Endodermal cell (in vitro differentiated cells): ENCODE results near the gene MTMR3. TPM values are rescaled to one million over a fixed set of nuclear protein-coding genes. Genes with fewer than 3 reads are reported as not detected.

ENCODE experiments used
- DNase-seq: peaks from one replicate; pipeline ENCODE4 v3.0.0-alpha.2; 2017
- H3K27ac ChIP-seq: 2 replicates; pipeline ENCODE4 v1.5.1; 2013; ENCODE audit warnings: mild to moderate bottlenecking, low read depth, low read length, moderate library complexity
- H3K27me3 ChIP-seq: 2 replicates; pipeline ENCODE4 v1.6.1; 2013; ENCODE audit warnings: mild to moderate bottlenecking, low read length, moderate library complexity; ENCODE audit not compliant: insufficient read depth, control insufficient read depth, poor library complexity, severe bottlenecking
- H3K36me3 ChIP-seq: 2 replicates; pipeline ENCODE4 v1.7.0; 2013; ENCODE audit warnings: mild to moderate bottlenecking, low read length, moderate library complexity; ENCODE audit not compliant: control insufficient read depth, insufficient read depth
- H3K4me1 ChIP-seq: one replicate; pipeline ENCODE4 v1.7.0; 2013; ENCODE audit warnings: low read length; ENCODE audit not compliant: control insufficient read depth, insufficient read depth
- H3K4me3 ChIP-seq: 2 replicates; pipeline ENCODE4 v1.5.1; 2013; ENCODE audit warnings: mild to moderate bottlenecking, low read length, moderate library complexity
- H3K9ac ChIP-seq: 2 replicates; pipeline ENCODE4 v1.6.1; 2013; ENCODE audit warnings: mild to moderate bottlenecking, low read length, moderate library complexity; ENCODE audit not compliant: poor library complexity, severe bottlenecking; ENCODE audit errors: extremely low read depth
- H3K9me3 ChIP-seq: 2 replicates; pipeline ENCODE4 v1.6.1; 2013; ENCODE audit warnings: mild to moderate bottlenecking, low read length, moderate library complexity; ENCODE audit not compliant: control insufficient read depth
- H3K27ac Mint-ChIP-seq: 2 replicates; pipeline ENCODE4 v1.8.0; 2020; ENCODE audit warnings: mixed read lengths
- H3K27me3 Mint-ChIP-seq: 2 replicates; pipeline ENCODE4 v1.8.0; 2021; ENCODE audit warnings: mild to moderate bottlenecking, mixed read lengths; ENCODE audit not compliant: insufficient read depth
- H3K36me3 Mint-ChIP-seq: 2 replicates; pipeline ENCODE4 v1.8.0; 2020; ENCODE audit warnings: low read depth, mixed read lengths
- H3K4me1 Mint-ChIP-seq: 2 replicates; pipeline ENCODE4 v1.8.0; 2020; ENCODE audit warnings: mixed read lengths
- H3K4me3 Mint-ChIP-seq: 2 replicates; pipeline ENCODE4 v1.8.0; 2020; ENCODE audit warnings: mild to moderate bottlenecking, moderate library complexity, mixed read lengths
- H3K9me3 Mint-ChIP-seq: 2 replicates; pipeline ENCODE4 v1.8.0; 2020; ENCODE audit warnings: mild to moderate bottlenecking, mixed read lengths
- WGBS, 2 experiments: methylation state at CpG; one replicate each; pipeline versions ENCODE4 v1.1.5 to v1.1.7; 2013; ENCODE audit warnings: missing lambda C conversion rate in 2 of 2, mixed read lengths in 1 of 2; ENCODE audit not compliant: insufficient coverage in 1 of 2, insufficient read length in 1 of 2; 5-methylcytosine and 5-hydroxymethylcytosine counted together
- total RNA-seq, 2 donors: library from RNA; stranded (reverse); fragmentation: NEBNext Ultra II Directional in 1 of 2; extraction: Animal tissue kit (Norgen Biotek cat#: 25700) in 1 of 2; gene quantifications; 2 replicates in 1 of 2; 3 replicates in 1 of 2; pipeline ENCODE4 v1.2.1, GENCODE V29; 2021
- TF ChIP-seq, protein P1 (sequence below): fragments of 200-600 bp; sonication (generic); conservative IDR thresholded peaks from 2 replicates; pipeline ENCODE4 v1.5.0; 2021; ENCODE audit warnings: antibody characterized with exemption, mild to moderate bottlenecking

MTMR3 gene
- total RNA-seq, 2 donors from 2014 or later, result 30.9 to 41.3 TPM

DNA sequence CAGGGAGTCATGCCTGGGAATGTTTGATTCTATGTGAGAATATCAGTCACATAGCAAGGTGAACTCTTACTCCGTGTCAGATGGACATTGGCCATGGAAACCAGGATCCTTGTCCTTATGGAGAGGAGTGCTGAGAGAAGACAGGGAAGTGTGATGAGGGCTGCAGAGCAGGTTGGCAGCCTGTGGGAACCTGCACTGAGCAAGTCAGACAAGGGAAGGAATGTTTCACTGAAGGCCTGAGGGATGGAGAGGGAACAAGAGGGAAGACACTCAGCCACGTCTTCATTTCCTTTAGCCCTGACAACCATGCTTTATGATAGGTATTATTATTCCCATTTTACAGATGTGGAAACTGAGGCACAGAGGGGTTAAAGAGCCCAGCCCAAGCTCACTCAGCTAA lies 158.9 kb downstream of the MTMR3 start:
- Histone ChIP-seq H3K27me3 (no peaks in the 10 kb centered on the region), H3K9me3 (no peaks in the 10 kb centered on the region), H3K36me3 (no peaks in the 10 kb centered on the region), H3K4me1 (no peaks in the 10 kb centered on the region), H3K9ac (no peak overlapping the region), H3K4me3 (no peak overlapping the region), H3K27ac (no peak overlapping the region)
- Mint-ChIP-seq H3K27me3 (no peaks in the 10 kb centered on the region), H3K27ac (no peak overlapping the region), H3K4me3 (no peak overlapping the region), H3K4me1 (peaks cover 3% of the 10 kb centered on the region), H3K36me3 (peaks cover 2% of the 10 kb centered on the region), H3K9me3 (no peaks in the 10 kb centered on the region)
- TF ChIP-seq, protein P1, sequence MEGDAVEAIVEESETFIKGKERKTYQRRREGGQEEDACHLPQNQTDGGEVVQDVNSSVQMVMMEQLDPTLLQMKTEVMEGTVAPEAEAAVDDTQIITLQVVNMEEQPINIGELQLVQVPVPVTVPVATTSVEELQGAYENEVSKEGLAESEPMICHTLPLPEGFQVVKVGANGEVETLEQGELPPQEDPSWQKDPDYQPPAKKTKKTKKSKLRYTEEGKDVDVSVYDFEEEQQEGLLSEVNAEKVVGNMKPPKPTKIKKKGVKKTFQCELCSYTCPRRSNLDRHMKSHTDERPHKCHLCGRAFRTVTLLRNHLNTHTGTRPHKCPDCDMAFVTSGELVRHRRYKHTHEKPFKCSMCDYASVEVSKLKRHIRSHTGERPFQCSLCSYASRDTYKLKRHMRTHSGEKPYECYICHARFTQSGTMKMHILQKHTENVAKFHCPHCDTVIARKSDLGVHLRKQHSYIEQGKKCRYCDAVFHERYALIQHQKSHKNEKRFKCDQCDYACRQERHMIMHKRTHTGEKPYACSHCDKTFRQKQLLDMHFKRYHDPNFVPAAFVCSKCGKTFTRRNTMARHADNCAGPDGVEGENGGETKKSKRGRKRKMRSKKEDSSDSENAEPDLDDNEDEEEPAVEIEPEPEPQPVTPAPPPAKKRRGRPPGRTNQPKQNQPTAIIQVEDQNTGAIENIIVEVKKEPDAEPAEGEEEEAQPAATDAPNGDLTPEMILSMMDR, result no peak
- no peak for DNase-seq
- whole genome bisulfite sequencing, 2 experiments, result 80 to 99% methylated on average over 1 to 2 of the region's 2 CpGs

DNA sequence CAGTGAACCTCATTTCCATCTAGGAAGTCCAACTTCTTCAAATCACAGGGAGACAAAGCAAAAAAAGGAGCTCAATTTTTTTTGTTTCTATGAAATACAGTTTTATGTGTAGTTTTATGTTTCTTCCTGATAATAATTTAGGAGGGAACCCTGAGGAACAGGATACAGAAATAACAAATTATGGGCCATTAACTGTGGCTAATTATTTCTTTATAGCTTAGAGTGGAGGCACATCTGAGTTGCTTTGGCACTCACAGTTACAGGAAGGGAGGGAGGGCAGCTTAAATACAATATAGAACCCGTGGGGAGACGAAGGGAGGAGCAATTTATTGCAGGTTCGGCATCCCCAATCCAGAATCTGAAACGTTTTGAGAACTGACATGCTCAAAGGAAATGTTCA lies 160.2 kb downstream of the MTMR3 start:
- TF ChIP-seq, protein P1, result no peak
- H3K27me3 Mint-ChIP-seq, result no peaks in the 10 kb centered on the region
- no peaks in the 10 kb centered on the region for H3K9me3 Mint-ChIP-seq
- no peak overlapping the region for H3K27ac ChIP-seq
- H3K9ac ChIP-seq, result no peak overlapping the region
- H3K4me3 Mint-ChIP-seq, result no peak overlapping the region
- WGBS, 2 experiments, result 78 to 89% methylated on average over 4 of the region's 4 CpGs
- H3K9me3 ChIP-seq, result no peaks in the 10 kb centered on the region
- H3K36me3 Mint-ChIP-seq, result peaks cover 2% of the 10 kb centered on the region
- no peaks in the 10 kb centered on the region for H3K36me3 ChIP-seq
- no peak overlapping the region for H3K27ac Mint-ChIP-seq
- H3K4me1 Mint-ChIP-seq, result no peaks in the 10 kb centered on the region
- H3K4me3 ChIP-seq, result no peak overlapping the region
- no peak for DNase-seq
- no peaks in the 10 kb centered on the region for H3K27me3 ChIP-seq
- no peaks in the 10 kb centered on the region for H3K4me1 ChIP-seq

DNA sequence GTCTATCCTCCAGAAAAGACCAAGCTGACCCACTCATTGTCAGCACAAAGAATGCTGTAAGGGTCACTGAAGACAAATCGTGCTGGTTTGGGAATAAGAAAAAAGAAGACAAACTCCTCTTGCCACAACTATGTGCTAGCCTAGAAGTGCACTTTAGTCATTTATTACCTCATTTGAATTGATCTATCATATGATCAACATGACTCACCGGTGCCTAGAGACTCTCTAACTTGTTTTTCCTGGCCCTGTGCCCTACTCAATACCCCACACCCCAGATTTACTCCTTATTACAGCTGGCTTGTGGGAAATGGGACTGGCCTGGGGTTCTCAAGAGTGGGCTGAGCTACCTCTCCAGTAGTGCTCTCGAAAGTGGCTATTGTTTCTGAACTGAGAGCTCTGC lies 161.4 kb downstream of the MTMR3 start:
- H3K27ac ChIP-seq, result no peak overlapping the region
- DNase-seq, result peak; percentile 16
- H3K27me3 ChIP-seq, result no peaks in the 10 kb centered on the region
- no peaks in the 10 kb centered on the region for H3K9me3 Mint-ChIP-seq
- H3K27ac Mint-ChIP-seq, result no peak overlapping the region
- peaks cover 2% of the 10 kb centered on the region for H3K36me3 Mint-ChIP-seq
- TF ChIP-seq, protein P1, result no peak
- no peaks in the 10 kb centered on the region for H3K4me1 Mint-ChIP-seq
- H3K4me3 Mint-ChIP-seq, result no peak overlapping the region
- H3K36me3 ChIP-seq, result no peaks in the 10 kb centered on the region
- H3K9ac ChIP-seq, result no peak overlapping the region
- H3K4me1 ChIP-seq, result no peaks in the 10 kb centered on the region
- H3K4me3 ChIP-seq, result no peak overlapping the region
- no peaks in the 10 kb centered on the region for H3K9me3 ChIP-seq
- H3K27me3 Mint-ChIP-seq, result no peaks in the 10 kb centered on the region
- WGBS, 2 experiments, result 89 to 94% methylated on average over 2 to 3 of the region's 3 CpGs
